Smooth muscle cell (in vitro differentiated cells): Measurements from ENCODE around the gene LHPP. TPM values are rescaled to one million over a fixed set of nuclear protein-coding genes. Genes with fewer than 3 reads are reported as not detected.

Source experiments
- DNase-seq: peaks from one replicate; lab custom pipeline; 2025; ENCODE audit not compliant: unreplicated experiment; lab: John Stamatoyannopoulos, UW
- H2AFZ ChIP-seq: fragments of 200-600 bp; sonication (generic); 2 replicates; pipeline ENCODE4 v1.6.0; 2016; ENCODE audit warnings: antibody characterized with exemption, low read depth, mild to moderate bottlenecking
- H3F3A ChIP-seq: fragments of 200-600 bp; sonication (generic); 2 replicates; pipeline ENCODE4 v1.6.0; 2017; ENCODE audit warnings: antibody characterized with exemption, low read depth
- H3K27ac ChIP-seq: fragments of 200-600 bp; sonication (generic); 2 replicates; pipeline ENCODE4 v1.5.1; 2016; ENCODE audit warnings: low read depth, mild to moderate bottlenecking
- H3K27me3 ChIP-seq: fragments of 200-600 bp; sonication (generic); 2 replicates; pipeline ENCODE4 v1.6.1; 2016; ENCODE audit warnings: low read depth, mild to moderate bottlenecking
- H3K36me3 ChIP-seq: fragments of 200-600 bp; sonication (generic); 2 replicates; pipeline ENCODE4 v1.5.1; 2016; ENCODE audit warnings: low read depth
- H3K4me1 ChIP-seq: fragments of 200-600 bp; sonication (generic); 2 replicates; pipeline ENCODE4 v1.5.1; 2016; ENCODE audit warnings: low read depth
- H3K4me2 ChIP-seq: fragments of 200-600 bp; sonication (generic); 2 replicates; pipeline ENCODE4 v1.6.0; 2016; ENCODE audit warnings: mild to moderate bottlenecking
- H3K4me3 ChIP-seq: fragments of 200-600 bp; sonication (generic); 2 replicates; pipeline ENCODE4 v1.5.1; 2016; ENCODE audit warnings: mild to moderate bottlenecking
- H3K79me2 ChIP-seq: fragments of 200-600 bp; sonication (generic); 2 replicates; pipeline ENCODE4 v1.6.0; 2016; ENCODE audit warnings: low read depth, mild to moderate bottlenecking
- H3K9ac ChIP-seq: fragments of 200-600 bp; sonication (generic); 2 replicates; pipeline ENCODE4 v1.6.0; 2016; ENCODE audit warnings: low read depth
- H3K9me3 ChIP-seq: fragments of 200-600 bp; sonication (generic); replicated peaks from 2 replicates; pipeline ENCODE4 v1.5.1; 2016; ENCODE audit warnings: low read depth
- H4K20me1 ChIP-seq: fragments of 200-600 bp; sonication (generic); 2 replicates; pipeline ENCODE4 v1.6.0; 2016; ENCODE audit warnings: low read depth
- CTCF ChIP-seq: fragments of 200-600 bp; sonication (generic); IDR thresholded peaks from 2 replicates; pipeline ENCODE4 v1.5.1; 2017; ENCODE audit warnings: borderline replicate concordance, mild to moderate bottlenecking, antibody characterized with exemption; ENCODE audit not compliant: insufficient read depth, poor library complexity, severe bottlenecking
- WGBS: methylation state at CpG from one replicate; pipeline ENCODE4 v1.1.7; 2016; ENCODE audit warnings: low lambda C conversion rate; 5-methylcytosine and 5-hydroxymethylcytosine counted together
- polyA plus RNA-seq: library from polyadenylated mRNA; unstranded; fragments of >200 nt; fragmentation: Nextera tagmentation; extraction: Ambion mirVana; gene quantifications from 2 replicates; pipeline ENCODE4 v1.2.1, GENCODE V29; 2016
- total RNA-seq: library from RNA; depleted of rRNA; stranded (reverse); fragments of >200 nt; gene quantifications from 2 replicates; pipeline ENCODE4 v1.2.3, GENCODE V29; 2014

The LHPP gene
- total and polyA plus RNA-seq, 2 experiments from 2014 or later: 7.6 to 14.0 TPM

- no peaks in the 10 kb centered on the region for H4K20me1 ChIP-seq
- H2AFZ ChIP-seq: no peak overlapping the region
- no peak overlapping the region for H3K27ac ChIP-seq
- no peak overlapping the region for H3K4me3 ChIP-seq
- no peaks in the 10 kb centered on the region for H3K79me2 ChIP-seq
- H3K4me2 ChIP-seq: no peak overlapping the region
- no peaks in the 10 kb centered on the region for H3F3A ChIP-seq
- no peak for DNase-seq
- no peak overlapping the region for H3K9ac ChIP-seq
- H3K36me3 ChIP-seq: no peaks in the 10 kb centered on the region
- peaks cover 4% of the 10 kb centered on the region for H3K4me1 ChIP-seq
- no peaks in the 10 kb centered on the region for H3K27me3 ChIP-seq
- TF ChIP-seq CTCF: no peak
- no peaks in the 10 kb centered on the region for H3K9me3 ChIP-seq
- WGBS: 92% methylated on average over 23 of the region's 23 CpGs
These were observed 97.0 kb downstream of the LHPP start for GRCh38 chr10:124558339-124559321.

DNA sequence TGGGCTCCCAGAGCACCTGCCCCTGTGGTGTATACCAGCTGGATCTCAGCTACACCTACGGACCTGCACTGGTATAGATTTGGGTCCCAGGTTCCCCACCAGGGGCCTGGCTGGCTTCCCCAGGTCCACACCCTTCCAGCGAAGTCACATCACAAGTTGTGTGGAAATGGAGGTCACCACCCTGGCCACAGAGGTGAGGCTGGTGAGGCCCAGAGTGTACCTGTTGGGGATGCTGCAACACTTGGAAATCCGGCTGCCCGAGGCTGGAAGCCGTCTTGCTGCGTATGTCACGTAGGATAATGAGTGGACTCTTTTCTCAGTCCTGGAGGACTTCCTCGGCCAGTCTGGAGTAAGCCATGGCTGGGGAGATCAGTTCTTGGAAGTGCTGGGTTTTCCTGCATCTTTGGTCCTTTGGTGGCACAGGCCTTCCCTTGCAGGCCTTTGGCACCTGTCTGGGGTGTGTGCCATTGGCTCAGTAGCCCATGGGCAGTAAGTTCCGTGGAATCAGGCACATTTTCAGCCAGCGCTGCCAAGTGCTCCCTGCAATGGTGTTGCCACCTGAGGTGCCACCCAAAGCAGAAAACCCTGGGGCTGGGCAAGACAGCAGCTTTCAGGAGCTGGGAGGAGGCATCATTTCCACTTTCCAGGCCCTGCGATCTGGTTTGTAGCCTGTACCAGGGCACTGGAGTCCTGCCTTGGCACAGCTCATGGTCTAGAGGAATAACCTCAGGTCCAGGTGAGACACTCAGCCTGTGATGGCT lies 97.9 kb downstream of the LHPP start:
- H3K4me1 ChIP-seq: peaks cover 4% of the 10 kb centered on the region
- H3K27me3 ChIP-seq: no peaks in the 10 kb centered on the region
- no peak overlapping the region for H3K4me3 ChIP-seq
- H3K4me2 ChIP-seq: no peak overlapping the region
- H3K27ac ChIP-seq: no peak overlapping the region
- no peaks in the 10 kb centered on the region for H4K20me1 ChIP-seq
- no peak for TF ChIP-seq CTCF
- H3K36me3 ChIP-seq: no peaks in the 10 kb centered on the region
- DNase-seq: no peak
- no peaks in the 10 kb centered on the region for H3F3A ChIP-seq
- H3K9ac ChIP-seq: no peak overlapping the region
- no peak overlapping the region for H2AFZ ChIP-seq
- no peaks in the 10 kb centered on the region for H3K9me3 ChIP-seq
- no peaks in the 10 kb centered on the region for H3K79me2 ChIP-seq
- WGBS: 88% methylated on average over 11 of the region's 11 CpGs

DNA sequence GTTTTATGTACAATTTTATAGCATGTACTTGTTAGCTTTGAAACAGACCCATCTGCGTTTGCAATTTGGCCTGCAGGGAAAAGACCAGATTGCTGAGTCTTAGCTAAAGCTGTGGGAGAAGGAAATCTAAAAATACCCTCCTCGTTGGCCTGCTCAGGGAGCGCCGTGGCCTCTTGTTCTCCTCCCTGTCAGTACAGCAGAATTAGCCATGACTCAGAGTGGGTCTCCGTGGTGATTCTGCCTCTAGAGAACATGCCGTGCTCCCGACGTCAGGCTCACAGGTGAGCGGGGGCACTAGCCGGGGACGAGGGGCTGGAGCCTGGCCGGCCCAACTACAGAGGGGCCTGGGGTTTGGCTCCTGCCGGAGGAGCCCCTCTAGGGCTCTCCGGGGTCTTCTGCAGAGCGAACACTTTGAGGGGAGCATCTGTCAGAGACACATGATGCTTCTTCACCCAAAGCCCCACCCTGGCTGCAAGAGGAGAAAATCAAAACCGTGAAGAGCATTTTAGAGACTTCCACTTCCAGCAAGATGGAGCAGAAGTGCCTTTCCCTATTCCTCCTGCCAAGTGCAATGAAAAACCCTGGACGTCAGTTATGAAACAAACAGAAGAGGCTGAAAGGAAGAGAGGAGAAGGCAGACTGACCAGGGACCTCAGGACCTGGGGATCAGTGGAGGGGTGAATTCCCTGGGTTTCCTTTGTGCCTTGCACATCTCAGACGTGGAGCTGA lies 98.9 kb downstream of the LHPP start:
- H3K27ac ChIP-seq: no peak overlapping the region
- 50% methylated on average over 18 of the region's 18 CpGs for WGBS
- no peaks in the 10 kb centered on the region for H3K36me3 ChIP-seq
- no peaks in the 10 kb centered on the region for H3K9me3 ChIP-seq
- no peaks in the 10 kb centered on the region for H3F3A ChIP-seq
- TF ChIP-seq CTCF: no peak
- no peaks in the 10 kb centered on the region for H4K20me1 ChIP-seq
- H3K27me3 ChIP-seq: peaks cover 6% of the 10 kb centered on the region
- H3K4me2 ChIP-seq: peak overlapping the region; percentile 63
- no peak overlapping the region for H3K9ac ChIP-seq
- H3K79me2 ChIP-seq: no peaks in the 10 kb centered on the region
- no peak overlapping the region for H3K4me3 ChIP-seq
- no peak for DNase-seq
- no peak overlapping the region for H2AFZ ChIP-seq
- peaks cover 10% of the 10 kb centered on the region for H3K4me1 ChIP-seq
